Cerebellar nuclear complex (tissue), 1 donor: ENCODE data around the gene PPP1CB.
"Not testable (repeated sequence)": the region's sequence is repeated elsewhere in the genome, so short reads cannot be mapped to it uniquely, and the experiment has no call there.

Source experiments
- DNase-seq, 2 experiments: peaks; one replicate each; lab custom pipeline; 2025; lab: John Stamatoyannopoulos, UW

The PPP1CB gene

GRCh38 chr2:28778392-28778791, 26.8 kb downstream of the PPP1CB start:
- DNase-seq: no peak

GRCh38 chr2:28779001-28779400, 27.4 kb downstream of the PPP1CB start:
- no peak for DNase-seq

DNA sequence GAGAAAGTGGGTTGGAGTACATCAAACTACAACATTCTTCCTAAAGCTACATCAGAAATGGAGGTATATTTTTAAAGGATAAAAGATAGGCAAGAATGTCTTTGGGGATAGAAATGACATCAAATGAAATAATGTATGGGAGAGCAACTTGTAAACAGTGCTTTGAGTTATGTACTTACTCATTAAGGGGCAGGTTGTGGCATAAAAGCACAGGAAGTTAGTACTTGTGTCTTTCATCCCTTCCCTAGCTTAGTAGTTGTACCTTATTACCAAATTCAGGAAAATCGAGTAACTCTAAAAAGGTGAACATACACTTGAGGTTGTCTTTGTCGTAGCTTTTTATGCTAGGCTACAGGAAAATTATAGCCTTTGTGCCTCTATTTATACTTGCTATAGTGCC, 28.9 kb downstream of the PPP1CB start:
- no peak for DNase-seq

- no peak for DNase-seq
These were observed 30.8 kb downstream of the PPP1CB start for GRCh38 chr2:28782423-28782822.

DNA sequence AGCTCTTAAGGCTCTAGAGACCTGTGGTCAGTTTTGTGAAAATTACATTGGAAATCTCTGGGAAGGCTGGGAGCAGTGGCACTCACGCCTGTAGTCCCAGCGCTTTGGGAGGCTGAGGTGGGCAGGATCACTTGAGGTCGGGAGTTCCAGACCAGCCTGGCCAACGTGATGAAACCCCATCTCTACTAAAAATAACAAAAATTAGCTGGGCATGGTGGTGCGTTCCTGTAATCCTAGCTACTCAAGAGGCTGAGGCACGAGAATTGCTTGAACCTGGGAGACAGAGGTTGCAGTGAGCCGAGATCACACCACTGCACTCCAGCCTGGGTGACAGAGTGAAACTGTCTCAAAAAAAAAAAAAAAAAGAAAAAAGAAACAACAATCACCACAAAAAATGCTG, 32.9 kb downstream of the PPP1CB start:
- DNase-seq: not testable (repeated sequence)

DNA sequence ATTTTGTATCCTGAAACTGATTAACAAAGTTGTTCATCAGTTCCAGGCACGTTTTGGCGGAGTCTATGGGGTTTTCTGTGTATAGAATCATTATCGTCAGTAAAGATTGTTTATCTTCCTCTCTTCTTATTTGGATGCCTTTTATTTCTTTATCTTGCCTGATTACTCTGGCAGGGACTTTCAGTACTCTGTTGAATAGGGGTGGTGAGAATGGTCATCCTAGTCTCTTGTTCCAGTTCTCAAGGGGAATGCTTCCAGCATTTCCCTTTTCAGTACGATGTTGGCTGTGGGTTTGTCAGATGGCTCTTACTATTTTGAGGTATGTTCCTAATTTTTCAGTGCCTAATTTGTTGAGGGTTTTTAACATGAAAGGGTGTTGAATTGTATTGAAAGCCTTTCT, 45.0 kb downstream of the PPP1CB start:
- no peak for DNase-seq

DNA sequence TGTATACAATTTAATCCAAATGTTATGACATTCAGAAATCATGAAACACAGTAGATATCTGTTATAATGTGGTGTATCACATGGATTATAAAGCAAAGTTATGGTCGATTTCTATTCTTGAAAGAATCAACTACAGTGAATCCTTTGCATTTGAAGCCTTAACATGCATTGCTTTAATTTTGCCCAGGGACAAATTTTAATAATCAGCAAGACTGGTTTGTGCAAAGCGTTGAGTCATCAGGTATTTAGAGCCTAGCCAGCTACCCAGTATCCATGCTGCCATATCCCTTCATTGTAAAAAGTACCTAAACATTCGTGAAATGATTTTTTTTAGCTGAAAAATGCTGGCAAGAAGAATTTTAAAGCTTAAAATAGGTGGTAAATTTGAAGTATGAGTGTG, 50.1 kb downstream of the PPP1CB start:
- DNase-seq: no peak

GRCh38 chr2:28802975-28803429, 51.4 kb downstream of the PPP1CB start:
- no peak for DNase-seq

DNA sequence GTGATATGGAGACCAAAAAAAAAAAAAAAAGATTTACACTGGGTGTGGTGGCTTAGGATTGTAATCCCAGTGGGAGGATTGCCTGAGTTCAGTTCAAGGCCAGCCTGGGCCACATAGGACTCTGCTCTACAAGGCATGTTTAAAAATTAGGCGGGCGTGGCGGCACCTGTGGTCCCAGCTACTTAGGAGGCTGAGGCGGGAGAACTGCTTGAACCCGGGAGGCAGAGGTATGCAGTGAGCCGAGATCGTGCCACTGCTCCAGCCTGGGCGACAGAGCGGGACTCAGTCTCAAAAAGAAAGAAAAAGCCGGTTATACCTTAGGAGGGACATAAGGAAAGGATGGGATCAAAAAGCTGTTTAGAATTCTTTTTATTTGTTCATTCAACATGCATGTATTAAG, 58.3 kb downstream of the PPP1CB start:
- DNase-seq: no peak

DNA sequence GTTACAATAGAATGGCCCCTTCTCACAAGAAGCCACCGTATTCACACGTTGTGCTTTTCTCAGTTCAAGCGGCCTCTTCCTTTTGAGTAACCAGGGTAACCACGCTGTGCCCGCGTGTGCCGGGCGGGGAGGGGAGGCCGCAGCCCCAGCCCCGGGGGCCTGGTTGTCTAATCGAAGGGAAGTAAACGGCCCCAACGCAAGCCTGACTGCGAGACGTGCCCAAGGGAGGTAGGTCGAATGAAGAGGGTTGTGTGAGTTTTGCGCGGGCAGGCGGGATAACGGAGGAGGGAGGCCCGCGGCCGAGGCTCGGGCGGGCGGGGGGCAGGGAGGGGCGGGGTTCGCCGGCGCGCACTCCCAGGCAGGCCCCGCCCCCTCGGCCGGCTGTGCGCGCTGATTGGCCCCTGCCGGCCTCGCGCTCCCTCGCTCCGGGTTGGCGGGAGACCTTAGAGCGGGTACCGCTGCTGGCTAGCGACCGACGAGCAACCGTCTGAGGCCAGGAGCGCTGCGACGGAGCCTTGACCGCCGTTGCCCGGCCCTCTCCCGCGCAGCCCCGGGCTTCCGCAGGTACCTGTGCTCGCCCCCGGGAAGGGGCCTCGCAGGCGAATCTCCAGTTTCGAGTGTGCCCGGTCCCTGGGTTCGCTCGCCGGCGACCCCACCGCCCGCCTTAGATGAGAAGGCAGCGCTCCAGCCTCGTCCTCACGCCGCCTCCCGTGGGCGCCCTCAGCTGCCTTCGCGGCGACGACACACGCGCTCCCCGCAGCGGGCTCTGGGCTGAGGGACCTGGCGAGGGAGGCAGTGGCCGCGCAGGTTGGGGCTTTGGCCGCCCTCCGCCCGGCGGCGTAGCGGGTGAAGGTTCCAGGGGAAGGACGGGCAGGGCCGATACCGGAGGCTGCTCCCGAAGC, 59.0 kb downstream of the PPP1CB start, which contains the start of gene SPDYA:
SPDYA (plus strand) TSS at position 451 of the 902 bp plus-strand sequence. CDS start 5,181 bp downstream, outside the sequence.
- DNase-seq: peak in 1 of 2 experiments; percentile 9

GRCh38 chr2:28818053-28818452, 66.4 kb downstream of the PPP1CB start:
- no peak for DNase-seq

GRCh38 chr2:28821295-28821958, 69.8 kb downstream of the PPP1CB start:
- no peak for DNase-seq

GRCh38 chr2:28822036-28822435, 70.4 kb downstream of the PPP1CB start:
- DNase-seq: no peak

- DNase-seq: no peak
These were observed 72.6 kb downstream of the PPP1CB start for GRCh38 chr2:28824207-28824606.

- DNase-seq: no peak
These were observed 73.2 kb downstream of the PPP1CB start for GRCh38 chr2:28824870-28825269.

DNA sequence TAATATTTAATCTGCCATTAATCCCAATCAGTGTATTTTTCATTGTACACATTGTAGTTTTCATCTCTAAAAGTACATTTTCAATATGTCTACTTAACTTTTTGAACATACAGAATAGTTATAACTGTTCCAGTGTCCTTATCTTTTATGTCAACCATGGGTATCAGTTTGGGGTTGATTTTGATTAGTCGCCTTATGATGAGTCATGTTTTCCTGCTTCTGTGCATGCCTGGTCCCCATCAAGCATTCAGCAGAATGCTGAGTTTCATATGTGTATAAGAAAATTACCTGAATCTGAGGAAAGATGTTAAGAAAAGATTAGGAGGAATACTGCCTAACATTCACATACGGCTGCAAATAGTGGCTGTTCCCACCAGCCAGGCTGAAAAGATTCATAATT, 76.8 kb downstream of the PPP1CB start:
- DNase-seq: no peak

- DNase-seq: no peak
These were observed 82.3 kb downstream of the PPP1CB start for GRCh38 chr2:28833740-28834470.

GRCh38 chr2:28835781-28836180, 84.2 kb downstream of the PPP1CB start:
- no peak for DNase-seq

GRCh38 chr2:28838971-28839370, 87.3 kb downstream of the PPP1CB start:
- no peak for DNase-seq

DNA sequence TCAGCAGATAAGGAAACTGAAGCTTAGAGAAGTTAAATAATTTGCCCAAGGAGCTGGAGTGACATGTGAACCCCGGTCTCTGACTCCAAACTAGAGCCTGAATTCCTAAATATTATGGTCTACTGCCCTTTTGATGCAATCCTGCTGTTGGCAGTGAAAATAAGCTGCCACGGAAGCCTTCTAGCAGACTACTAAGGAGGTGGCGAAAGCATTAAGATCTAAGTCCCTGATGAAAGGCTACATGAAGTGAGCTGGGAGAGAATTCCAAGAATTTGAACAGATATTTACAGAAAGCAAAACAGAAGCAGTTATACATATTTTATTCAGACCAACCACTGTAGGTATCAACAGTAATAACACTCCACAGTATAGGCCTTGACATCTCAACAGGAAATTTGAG, 90.4 kb downstream of the PPP1CB start:
- no peak for DNase-seq
